Ascending aorta (tissue), 2 donors: ENCODE measurements around the gene RENBP. TPM values are rescaled to one million over a fixed set of nuclear protein-coding genes. Genes with fewer than 3 reads are reported as not detected.

ENCODE experiments used
- DNase-seq, 2 donors: peaks; one replicate each; pipeline ENCODE4 v3.0.0-alpha.2; 2019; ENCODE audit warnings: low spot score in 2 of 2
- H3K27ac ChIP-seq, 2 donors: fragments of 200-600 bp; sonication (generic); one replicate each; pipeline ENCODE4 v1.5.1; 2016 to 2017; ENCODE audit warnings: mild to moderate bottlenecking in 1 of 2
- H3K27me3 ChIP-seq: fragments of 200-600 bp; sonication (generic); one replicate; pipeline ENCODE4 v1.5.1; 2017
- H3K36me3 ChIP-seq, 2 donors: fragments of 200-600 bp; sonication (generic); one replicate each; pipeline ENCODE4 v1.5.1; 2016
- H3K4me1 ChIP-seq, 2 donors: fragments of 200-600 bp; sonication (generic); one replicate each; pipeline ENCODE4 v1.5.1; 2016 to 2017; ENCODE audit warnings: mild to moderate bottlenecking in 1 of 2
- H3K4me3 ChIP-seq, 2 donors: fragments of 200-600 bp; sonication (generic); one replicate each; pipeline ENCODE4 v1.5.1; 2016 to 2017; ENCODE audit warnings: mild to moderate bottlenecking in 1 of 2
- H3K9me3 ChIP-seq, 2 donors: fragments of 200-600 bp; sonication (generic); one replicate each; pipeline ENCODE4 v1.5.1; 2016
- intact Hi-C: fragments of 100-400 bp; cut with DNase I; formaldehyde crosslinking; loops from one replicate; pipeline ENCODE4 v1.15.1; 2023
- total RNA-seq: library from RNA; depleted of rRNA; stranded (reverse); fragments of >200 nt; gene quantifications from one replicate; pipeline ENCODE4 v1.1.0, GENCODE V29; 2016
- TF ChIP-seq, protein P1 (sequence below), 3 experiments: fragments of 200-600 bp in 2 of 3; fragments of 450-650 bp in 1 of 3; sonication (generic) in 2 of 3; IDR thresholded peaks; one replicate each; pipeline ENCODE4 v1.5.1; 2016 to 2019; ENCODE audit warnings: antibody characterized with exemption in 3 of 3, mild to moderate bottlenecking in 1 of 3, moderate library complexity in 1 of 3

The RENBP gene
- total RNA-seq, 1 donor from 2014 or later, result 15.5 TPM

GRCh38 chrX:153951683-153952372 lies 7.4 kb upstream of the RENBP start:
- TF ChIP-seq, protein P1, sequence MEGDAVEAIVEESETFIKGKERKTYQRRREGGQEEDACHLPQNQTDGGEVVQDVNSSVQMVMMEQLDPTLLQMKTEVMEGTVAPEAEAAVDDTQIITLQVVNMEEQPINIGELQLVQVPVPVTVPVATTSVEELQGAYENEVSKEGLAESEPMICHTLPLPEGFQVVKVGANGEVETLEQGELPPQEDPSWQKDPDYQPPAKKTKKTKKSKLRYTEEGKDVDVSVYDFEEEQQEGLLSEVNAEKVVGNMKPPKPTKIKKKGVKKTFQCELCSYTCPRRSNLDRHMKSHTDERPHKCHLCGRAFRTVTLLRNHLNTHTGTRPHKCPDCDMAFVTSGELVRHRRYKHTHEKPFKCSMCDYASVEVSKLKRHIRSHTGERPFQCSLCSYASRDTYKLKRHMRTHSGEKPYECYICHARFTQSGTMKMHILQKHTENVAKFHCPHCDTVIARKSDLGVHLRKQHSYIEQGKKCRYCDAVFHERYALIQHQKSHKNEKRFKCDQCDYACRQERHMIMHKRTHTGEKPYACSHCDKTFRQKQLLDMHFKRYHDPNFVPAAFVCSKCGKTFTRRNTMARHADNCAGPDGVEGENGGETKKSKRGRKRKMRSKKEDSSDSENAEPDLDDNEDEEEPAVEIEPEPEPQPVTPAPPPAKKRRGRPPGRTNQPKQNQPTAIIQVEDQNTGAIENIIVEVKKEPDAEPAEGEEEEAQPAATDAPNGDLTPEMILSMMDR (IDR thresholded peaks at IDR 0.05), result no peak
- Histone ChIP-seq H3K27ac (peak overlapping the region in 1 of 2 donors; percentile 78), H3K9me3 (no peaks in the 10 kb centered on the region), H3K4me3 (no peak overlapping the region), H3K27me3 (no peaks in the 10 kb centered on the region), H3K36me3 (peaks cover 63 to 69% of the 10 kb centered on the region in 2 donors), H3K4me1 (peaks cover 4 to 16% of the 10 kb centered on the region in 2 donors)
- intact Hi-C loops, result loop anchor here (2.0 to 10.0 kb wide), 3 partner anchors 23 to 995 kb away; partner anchors contain the start of gene ATP2B3
- no peak for DNase-seq

- Histone ChIP-seq H3K36me3 (peaks cover 51 to 56% of the 10 kb centered on the region in 2 donors), H3K4me3 (no peak overlapping the region), H3K27ac (no peak overlapping the region), H3K4me1 (peaks cover 4 to 16% of the 10 kb centered on the region in 2 donors), H3K27me3 (no peaks in the 10 kb centered on the region), H3K9me3 (no peaks in the 10 kb centered on the region)
- no peak for DNase-seq
- intact Hi-C loops, result loop anchor here (5.0 to 10.0 kb wide), 2 partner anchors 435 to 993 kb away; partner anchors contain the start of gene ATP2B3
- TF ChIP-seq, protein P1 (IDR thresholded peaks at IDR 0.05), result no peak
These were observed 5.7 kb upstream of the RENBP start for GRCh38 chrX:153950127-153950526.

DNA sequence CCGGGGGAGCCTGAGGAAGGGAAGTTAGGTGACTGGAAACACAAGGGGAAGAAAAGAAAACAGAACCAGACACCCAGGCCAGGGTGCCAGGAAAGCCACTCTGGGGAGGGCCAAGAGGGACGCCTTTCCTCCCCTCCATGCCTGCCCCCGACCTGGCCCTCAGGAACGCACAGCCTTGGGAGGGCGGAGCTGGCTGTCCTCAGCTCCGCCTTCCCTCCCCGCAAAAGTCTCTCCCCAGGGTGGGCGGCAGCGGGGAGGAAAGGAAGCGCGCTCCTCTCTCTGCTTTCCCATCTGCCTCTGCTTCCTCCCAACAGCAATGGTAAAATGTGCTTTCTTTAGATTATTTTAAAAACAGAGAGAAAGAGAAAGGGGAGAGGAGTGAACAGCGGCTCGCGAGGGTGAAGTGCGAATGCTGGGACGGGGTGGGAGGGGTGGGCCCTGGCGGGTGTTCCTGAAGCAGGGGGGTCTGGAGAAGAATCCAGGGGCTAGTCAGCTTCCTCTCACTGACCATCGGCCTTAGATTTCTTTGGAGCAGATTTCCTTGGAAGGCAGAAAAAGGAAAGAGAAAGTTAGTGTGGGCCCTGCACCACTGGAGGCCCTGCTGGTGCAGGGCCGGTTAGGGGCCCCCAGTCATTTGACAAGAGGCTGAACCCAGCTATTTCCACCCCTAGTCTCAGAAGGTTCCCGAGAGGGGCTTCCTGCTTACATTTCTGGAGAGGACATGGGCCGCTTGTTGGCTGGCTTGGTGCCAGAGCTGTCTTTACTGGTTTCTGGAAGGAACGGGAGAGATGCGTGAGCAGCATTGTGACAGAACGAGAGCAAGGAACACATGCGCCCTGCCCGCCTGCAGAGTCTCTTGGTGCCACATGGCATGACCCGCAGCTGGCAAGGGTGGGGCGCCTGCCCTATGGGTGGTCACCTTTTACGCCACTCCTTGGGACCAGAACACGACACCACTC lies 4.7 kb upstream of the RENBP start:
- no peak overlapping the region for H3K27ac ChIP-seq
- H3K9me3 ChIP-seq, result no peaks in the 10 kb centered on the region
- intact Hi-C loops, result no loop called here
- no peak for DNase-seq
- H3K36me3 ChIP-seq, result peaks cover 43 to 48% of the 10 kb centered on the region in 2 donors
- H3K27me3 ChIP-seq, result no peaks in the 10 kb centered on the region
- TF ChIP-seq, protein P1 (IDR thresholded peaks at IDR 0.05), result no peak
- peaks cover 4 to 16% of the 10 kb centered on the region in 2 donors for H3K4me1 ChIP-seq
- H3K4me3 ChIP-seq, result no peak overlapping the region

- no peaks in the 10 kb centered on the region for H3K27me3 ChIP-seq
- H3K36me3 ChIP-seq, result peaks cover 42 to 43% of the 10 kb centered on the region in 2 donors
- H3K4me3 ChIP-seq, result no peak overlapping the region
- TF ChIP-seq, protein P1 (IDR thresholded peaks at IDR 0.05), result no peak
- no peak for DNase-seq
- peaks cover 4 to 10% of the 10 kb centered on the region in 2 donors for H3K4me1 ChIP-seq
- intact Hi-C loops, result no loop called here
- no peaks in the 10 kb centered on the region for H3K9me3 ChIP-seq
- H3K27ac ChIP-seq, result no peak overlapping the region
These were observed 3.6 kb upstream of the RENBP start for GRCh38 chrX:153948002-153948466.

DNA sequence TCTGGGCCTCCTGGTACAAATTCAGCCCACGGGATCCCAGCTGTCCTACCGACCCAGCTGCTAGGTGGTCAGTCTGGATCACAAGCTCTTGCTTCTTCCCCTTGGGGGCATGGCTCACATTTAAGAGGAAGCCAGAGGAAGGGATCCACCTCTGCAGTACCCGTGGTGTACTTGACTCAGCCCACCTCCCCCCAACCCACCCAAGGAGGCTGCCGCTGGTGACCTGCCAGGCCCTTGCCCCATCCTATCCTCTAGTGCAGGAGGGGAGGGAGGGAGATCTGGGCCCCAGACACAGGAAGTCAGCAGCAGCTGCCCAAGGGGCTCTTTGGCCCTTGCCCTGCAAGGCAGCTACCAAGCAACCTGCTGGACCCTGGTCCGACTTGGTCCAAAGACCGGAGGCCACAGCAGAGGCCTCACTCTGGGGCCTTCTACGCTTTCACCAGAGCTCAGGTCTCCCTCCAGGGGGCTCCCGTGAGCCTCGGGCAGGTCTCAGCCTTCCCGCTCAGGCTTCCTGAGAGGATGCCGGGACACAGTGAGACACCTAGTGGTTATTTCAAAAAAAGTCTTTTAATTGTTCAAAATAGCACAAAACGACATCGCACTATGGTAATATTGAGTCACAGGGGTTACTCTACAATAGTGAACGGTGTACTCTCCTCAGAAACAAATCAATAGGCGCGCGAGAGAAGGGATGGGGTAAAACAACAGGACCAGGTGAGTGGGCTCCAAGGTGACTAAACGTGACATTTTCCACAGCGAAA lies 2.7 kb upstream of the RENBP start:
- Histone ChIP-seq H3K27me3 (no peaks in the 10 kb centered on the region), H3K4me3 (no peak overlapping the region), H3K4me1 (peaks cover 0 to 2% of the 10 kb centered on the region in 2 donors), H3K27ac (peak overlapping the region in 1 of 2 donors; percentile 12), H3K36me3 (peaks cover 35 to 37% of the 10 kb centered on the region in 2 donors), H3K9me3 (no peaks in the 10 kb centered on the region)
- TF ChIP-seq, protein P1 (IDR thresholded peaks at IDR 0.05), result peak; percentile 68 to 77 (median 71)
- DNase-seq, result peak in 1 of 2 donors; percentile 83
- intact Hi-C loops, result loop anchor here (2.0 kb wide), 1 partner anchor 24 kb away; no protein-coding TSS in a partner anchor
